Cardiac fibroblast (primary cell): ENCODE measurements around the gene RBP5.

Source experiments
- DNase-seq, 2 donors: peaks; one replicate each; pipeline versions ENCODE4 v3.0.0 to v3.0.0-alpha.2; 2010; ENCODE audit warnings: low read depth in 2 of 2
- H3K4me3 ChIP-seq, 2 donors: replicated peaks in 1 of 2; 1 replicate in 1 of 2; 2 replicates in 1 of 2; pipeline ENCODE4 v1.5.1; 2011; ENCODE audit warnings: low read depth in 2 of 2, low read length in 2 of 2, mild to moderate bottlenecking in 2 of 2, moderate library complexity in 1 of 2
- TF ChIP-seq, protein P1 (sequence below): IDR thresholded peaks from one replicate; pipeline ENCODE4 v1.5.1; 2011; ENCODE audit warnings: low read depth, mild to moderate bottlenecking, low read length, inconsistent platforms

Gene RBP5

DNA sequence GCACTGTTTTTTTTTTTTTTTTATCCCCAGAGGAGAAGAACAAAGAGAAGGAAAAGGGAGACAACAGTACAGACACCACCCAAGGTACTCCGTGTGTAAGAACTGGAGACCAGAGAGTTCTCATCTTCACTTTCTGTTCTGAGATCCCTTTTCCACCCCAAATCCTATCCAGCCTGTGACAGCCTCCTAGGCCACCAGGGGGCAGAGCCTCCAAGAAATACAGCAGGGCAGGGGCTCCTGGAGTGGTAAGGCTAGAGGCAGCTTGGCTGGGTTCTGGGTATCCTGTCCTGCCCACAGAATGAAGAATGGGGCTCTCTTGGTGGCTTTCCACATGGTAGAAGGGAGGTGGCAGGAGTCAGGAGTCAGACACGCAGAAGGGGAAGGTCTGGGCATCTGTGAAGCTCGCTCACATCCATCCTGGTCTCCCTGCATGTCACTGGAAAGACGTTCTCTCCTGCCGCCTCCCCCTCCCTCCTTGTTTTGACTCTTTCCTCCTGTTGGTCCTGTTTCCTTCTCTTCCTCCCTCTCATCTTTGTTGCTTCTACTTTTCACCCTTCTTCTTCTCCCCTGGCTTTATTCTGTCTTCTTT lies 13.5 kb upstream of the RBP5 start:
- peak; percentile 66 to 67 for DNase-seq
- TF ChIP-seq, protein P1, sequence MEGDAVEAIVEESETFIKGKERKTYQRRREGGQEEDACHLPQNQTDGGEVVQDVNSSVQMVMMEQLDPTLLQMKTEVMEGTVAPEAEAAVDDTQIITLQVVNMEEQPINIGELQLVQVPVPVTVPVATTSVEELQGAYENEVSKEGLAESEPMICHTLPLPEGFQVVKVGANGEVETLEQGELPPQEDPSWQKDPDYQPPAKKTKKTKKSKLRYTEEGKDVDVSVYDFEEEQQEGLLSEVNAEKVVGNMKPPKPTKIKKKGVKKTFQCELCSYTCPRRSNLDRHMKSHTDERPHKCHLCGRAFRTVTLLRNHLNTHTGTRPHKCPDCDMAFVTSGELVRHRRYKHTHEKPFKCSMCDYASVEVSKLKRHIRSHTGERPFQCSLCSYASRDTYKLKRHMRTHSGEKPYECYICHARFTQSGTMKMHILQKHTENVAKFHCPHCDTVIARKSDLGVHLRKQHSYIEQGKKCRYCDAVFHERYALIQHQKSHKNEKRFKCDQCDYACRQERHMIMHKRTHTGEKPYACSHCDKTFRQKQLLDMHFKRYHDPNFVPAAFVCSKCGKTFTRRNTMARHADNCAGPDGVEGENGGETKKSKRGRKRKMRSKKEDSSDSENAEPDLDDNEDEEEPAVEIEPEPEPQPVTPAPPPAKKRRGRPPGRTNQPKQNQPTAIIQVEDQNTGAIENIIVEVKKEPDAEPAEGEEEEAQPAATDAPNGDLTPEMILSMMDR = peak; percentile 88
- no peak overlapping the region for H3K4me3 ChIP-seq

DNA sequence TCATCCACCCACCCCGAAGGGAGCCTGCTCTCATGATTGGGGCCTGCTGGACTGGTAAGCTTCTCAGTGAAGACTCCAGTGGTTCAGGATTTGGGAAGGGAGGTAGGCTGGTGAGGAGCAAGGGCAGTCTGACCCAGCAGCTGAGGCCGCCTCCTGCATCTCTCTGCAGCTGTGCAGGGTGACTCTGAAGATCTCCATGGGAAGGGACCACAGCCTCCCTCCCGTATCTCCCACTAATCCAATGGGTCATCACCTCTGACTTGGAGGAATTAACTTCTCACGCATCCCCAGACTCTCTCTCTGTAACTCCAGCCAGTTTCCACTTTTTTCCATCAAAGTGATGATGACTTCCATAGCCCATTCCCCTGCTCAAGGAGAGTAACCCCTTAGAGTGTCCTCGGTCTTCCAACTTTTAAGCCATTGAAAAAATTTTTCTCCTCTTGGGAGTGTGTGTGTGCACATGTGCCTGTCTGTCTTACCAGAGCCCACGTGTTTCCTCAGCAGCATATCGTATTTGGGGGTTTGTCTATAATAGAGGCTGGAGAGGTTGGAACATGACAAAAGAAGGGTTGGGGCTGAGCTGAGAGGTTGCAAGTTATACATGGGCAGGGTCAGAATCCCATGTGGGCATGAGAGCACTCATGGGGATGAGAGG lies 12.8 kb upstream of the RBP5 start:
- H3K4me3 ChIP-seq = no peak overlapping the region
- DNase-seq = no peak
- TF ChIP-seq, protein P1 = no peak

DNA sequence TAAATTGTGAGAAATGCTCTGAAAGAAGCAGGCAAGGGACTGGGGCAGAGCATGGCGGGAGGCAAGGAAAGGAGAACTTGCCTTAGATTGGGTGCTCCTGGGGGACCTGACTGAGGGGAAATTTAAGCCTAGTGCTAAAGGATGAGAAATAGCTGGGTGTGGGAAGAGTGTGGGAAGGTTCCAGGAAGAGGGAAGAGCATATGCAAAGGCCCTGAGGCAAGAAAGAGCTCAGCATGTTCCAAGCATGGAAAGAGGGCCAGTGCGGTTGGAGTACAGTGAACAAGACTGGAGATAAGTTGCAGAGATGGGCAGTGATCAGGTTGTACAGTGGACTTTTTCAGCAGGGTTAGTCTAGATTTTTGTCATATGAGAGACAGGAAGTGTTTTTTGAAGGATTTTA lies 10.5 kb upstream of the RBP5 start:
- DNase-seq = no peak
- TF ChIP-seq, protein P1 = no peak
- H3K4me3 ChIP-seq = no peak overlapping the region

DNA sequence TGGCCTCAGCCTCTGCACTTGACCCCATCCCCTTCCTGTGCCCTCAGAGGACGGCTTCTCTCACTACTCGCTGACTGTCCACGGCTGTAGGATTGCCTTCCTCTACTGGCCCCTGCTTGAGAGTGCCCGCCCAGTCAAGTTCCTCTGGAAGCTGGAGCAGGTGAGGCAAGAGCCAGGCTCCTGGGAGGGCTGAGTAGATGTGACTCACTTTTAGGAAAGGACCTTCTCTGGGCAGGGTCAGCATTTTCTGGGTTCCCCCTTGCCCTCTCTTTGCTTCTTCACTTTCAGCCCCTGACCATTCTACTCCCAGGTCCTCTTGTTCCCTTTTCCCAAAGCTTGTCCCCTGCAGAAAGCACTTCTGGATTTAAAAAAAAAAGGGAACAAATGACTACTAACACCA lies 9.2 kb upstream of the RBP5 start:
- no peak for DNase-seq
- H3K4me3 ChIP-seq = no peak overlapping the region
- TF ChIP-seq, protein P1 = no peak

DNA sequence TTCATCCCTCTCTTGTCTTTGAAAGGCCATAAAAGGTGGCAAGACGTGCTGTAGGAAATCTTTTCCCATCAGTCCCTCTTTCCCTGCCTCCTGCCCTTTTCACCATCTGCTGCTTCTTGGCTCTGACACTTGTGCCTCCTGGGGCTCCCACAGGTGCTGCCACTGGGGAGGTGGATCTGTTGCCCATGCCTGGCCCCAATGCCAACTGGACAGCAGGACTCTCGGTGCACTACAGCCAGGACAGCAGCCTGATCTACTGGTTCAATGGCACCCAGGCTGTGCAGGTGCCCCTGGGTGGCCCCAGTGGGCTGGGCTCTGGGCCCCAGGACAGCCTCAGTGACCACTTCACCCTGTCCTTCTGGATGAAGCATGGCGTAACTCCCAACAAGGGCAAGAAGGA lies 8.0 kb upstream of the RBP5 start:
- DNase-seq = no peak
- TF ChIP-seq, protein P1 = no peak
- no peak overlapping the region for H3K4me3 ChIP-seq

DNA sequence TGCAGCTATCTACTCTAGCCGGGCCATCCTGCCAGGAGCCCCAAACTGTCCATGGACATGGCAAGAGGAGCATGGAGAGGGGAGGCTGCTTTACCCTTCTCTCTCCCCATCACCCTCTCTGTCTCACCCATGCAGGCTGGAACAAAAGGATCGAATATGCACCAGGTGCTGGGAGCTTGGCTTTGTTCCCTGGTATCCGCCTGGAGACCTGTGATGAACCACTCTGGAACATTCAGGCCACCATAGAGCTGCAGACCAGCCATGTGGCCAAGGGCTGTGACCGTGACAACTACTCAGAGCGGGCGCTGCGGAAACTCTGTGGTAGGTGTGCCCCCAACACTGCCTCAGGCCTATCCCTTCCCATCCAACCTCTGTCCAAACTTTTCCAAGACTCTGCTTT lies 7.4 kb upstream of the RBP5 start:
- TF ChIP-seq, protein P1 = no peak

More for the DNA sequence above, 7.4 kb upstream of the RBP5 start:
- DNase-seq = no peak
- H3K4me3 ChIP-seq = no peak overlapping the region
